Measurements from ENCODE around the gene ZNF681.
"Not testable (repeated sequence)": the region's sequence is repeated elsewhere in the genome, so short reads cannot be mapped to it uniquely, and the experiment has no call there.

The ZNF681 gene

GRCh38 chr19:23783636-23784035 is 24.9 kb upstream of the ZNF681 start:
- FAIRE-seq (no peak), DNase-seq (ENCODE audit: insufficient read length, low spot score) (no peak)
- TF ChIP-seq POLR2A (IDR thresholded peaks at IDR 0.05; ENCODE audit: low read depth, low read length): no peak

- no peak for DNase-seq (ENCODE audit: insufficient read length, low spot score)
- FAIRE-seq: no peak
- TF ChIP-seq POLR2A (IDR thresholded peaks at IDR 0.05; ENCODE audit: low read depth, low read length): no peak
These were observed 21.0 kb upstream of the ZNF681 start for GRCh38 chr19:23779645-23780044.

- DNase-seq (ENCODE audit: insufficient read length, low spot score) (no peak), FAIRE-seq (no peak)
- no peak for TF ChIP-seq POLR2A (IDR thresholded peaks at IDR 0.05; ENCODE audit: low read depth, low read length)
These were observed 19.9 kb upstream of the ZNF681 start for GRCh38 chr19:23778566-23778965.

GRCh38 chr19:23778036-23778435 is 19.3 kb upstream of the ZNF681 start:
- not testable (repeated sequence) for DNase-seq (ENCODE audit: insufficient read length, low spot score); FAIRE-seq

- no peak for TF ChIP-seq POLR2A (IDR thresholded peaks at IDR 0.05; ENCODE audit: low read depth, low read length)
- DNase-seq (ENCODE audit: insufficient read length, low spot score) (no peak), FAIRE-seq (no peak)
These were observed 18.5 kb upstream of the ZNF681 start for GRCh38 chr19:23777216-23777615.

GRCh38 chr19:23776507-23777205 is 18.0 kb upstream of the ZNF681 start:
- no peak for TF ChIP-seq POLR2A (IDR thresholded peaks at IDR 0.05; ENCODE audit: low read depth, low read length)
- FAIRE-seq (no peak), DNase-seq (ENCODE audit: insufficient read length, low spot score) (no peak)

GRCh38 chr19:23774524-23774971 is 15.9 kb upstream of the ZNF681 start:
- no peak for TF ChIP-seq POLR2A (IDR thresholded peaks at IDR 0.05; ENCODE audit: low read depth, low read length)
- FAIRE-seq: no peak
- DNase-seq (ENCODE audit: insufficient read length, low spot score): no peak

GRCh38 chr19:23774106-23774505 is 15.4 kb upstream of the ZNF681 start:
- FAIRE-seq: no peak
- TF ChIP-seq POLR2A (IDR thresholded peaks at IDR 0.05; ENCODE audit: low read depth, low read length): no peak
- no peak for DNase-seq (ENCODE audit: insufficient read length, low spot score)

- FAIRE-seq: no peak
- no peak for DNase-seq (ENCODE audit: insufficient read length, low spot score)
- TF ChIP-seq POLR2A (IDR thresholded peaks at IDR 0.05; ENCODE audit: low read depth, low read length): no peak
These were observed 14.0 kb upstream of the ZNF681 start for GRCh38 chr19:23772675-23773063.

GRCh38 chr19:23771761-23772674 is 13.3 kb upstream of the ZNF681 start:
- TF ChIP-seq POLR2A (IDR thresholded peaks at IDR 0.05; ENCODE audit: low read depth, low read length): no peak
- DNase-seq (ENCODE audit: insufficient read length, low spot score) (no peak), FAIRE-seq (no peak)

- FAIRE-seq (no peak), DNase-seq (ENCODE audit: insufficient read length, low spot score) (no peak)
- no peak for TF ChIP-seq POLR2A (IDR thresholded peaks at IDR 0.05; ENCODE audit: low read depth, low read length)
These were observed 12.6 kb upstream of the ZNF681 start for GRCh38 chr19:23771316-23771715.

GRCh38 chr19:23770672-23771250 is 12.1 kb upstream of the ZNF681 start:
- no peak for TF ChIP-seq POLR2A (IDR thresholded peaks at IDR 0.05; ENCODE audit: low read depth, low read length)
- DNase-seq (ENCODE audit: insufficient read length, low spot score): no peak
- FAIRE-seq: no peak

GRCh38 chr19:23769691-23770468 is 11.2 kb upstream of the ZNF681 start:
- DNase-seq (ENCODE audit: insufficient read length, low spot score) (no peak), FAIRE-seq (no peak)
- no peak for TF ChIP-seq POLR2A (IDR thresholded peaks at IDR 0.05; ENCODE audit: low read depth, low read length)

GRCh38 chr19:23766951-23767350 is 8.3 kb upstream of the ZNF681 start:
- DNase-seq (ENCODE audit: insufficient read length, low spot score) (no peak), FAIRE-seq (no peak)
- no peak for TF ChIP-seq POLR2A (IDR thresholded peaks at IDR 0.05; ENCODE audit: low read depth, low read length)
